ENCODE measurements around the gene CAT. TPM values are rescaled to one million over a fixed set of nuclear protein-coding genes. Genes with fewer than 3 reads are reported as not detected.

CAT gene
- total RNA-seq, 1 donor from 2014 or later, result 51.8 TPM

DNA sequence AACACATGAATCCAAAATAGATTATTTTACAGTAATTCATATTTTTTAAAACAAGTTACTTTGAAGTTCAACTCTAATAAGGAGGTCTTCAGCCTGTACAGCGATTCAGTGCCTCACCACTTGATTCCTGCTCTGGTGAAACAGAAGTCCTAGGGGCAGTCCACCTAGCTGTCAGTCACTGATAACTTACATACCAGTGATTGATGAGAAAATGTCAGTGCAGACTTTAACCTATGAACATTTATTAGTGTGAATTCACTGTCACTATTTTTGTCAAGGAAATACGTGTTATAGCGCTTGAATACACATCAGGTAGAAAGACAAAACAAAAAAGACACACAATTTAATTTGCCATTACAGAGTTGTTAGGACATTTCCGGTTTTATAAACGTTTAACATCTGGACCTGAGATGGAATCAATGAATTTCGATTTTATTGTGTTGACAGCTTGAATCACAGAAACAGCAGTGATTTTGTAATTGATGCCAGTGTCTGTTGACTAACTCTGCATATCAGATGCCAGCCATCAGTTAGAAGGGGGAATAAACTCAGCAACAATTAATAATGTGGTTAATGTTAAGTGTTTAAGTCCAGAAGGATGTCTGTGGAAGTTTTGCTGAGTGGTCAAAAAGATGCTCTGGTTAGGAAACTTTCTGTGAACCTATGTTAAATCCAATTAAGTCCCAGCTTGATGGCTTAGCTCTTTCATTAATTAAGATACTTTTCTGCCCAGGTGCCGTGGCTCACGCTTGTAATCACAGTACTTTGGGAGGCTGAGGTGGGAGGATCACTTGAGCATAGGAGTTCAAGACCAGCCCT is 40.3 kb downstream of the CAT start:
- Mint-ChIP-seq H3K27me3 (no peaks in the 10 kb centered on the region), H3K4me1 (ENCODE audit: low read depth) (peaks cover 6% of the 10 kb centered on the region), H3K36me3 (ENCODE audit: insufficient read depth) (no peaks in the 10 kb centered on the region), H3K9me3 (ENCODE audit: low read depth) (no peaks in the 10 kb centered on the region), H3K4me3 (ENCODE audit: low read depth) (no peak overlapping the region), H3K27ac (no peak overlapping the region)
- no peak for DNase-seq (ENCODE audit: low spot score, unreplicated experiment)
- TF ChIP-seq, protein P1, sequence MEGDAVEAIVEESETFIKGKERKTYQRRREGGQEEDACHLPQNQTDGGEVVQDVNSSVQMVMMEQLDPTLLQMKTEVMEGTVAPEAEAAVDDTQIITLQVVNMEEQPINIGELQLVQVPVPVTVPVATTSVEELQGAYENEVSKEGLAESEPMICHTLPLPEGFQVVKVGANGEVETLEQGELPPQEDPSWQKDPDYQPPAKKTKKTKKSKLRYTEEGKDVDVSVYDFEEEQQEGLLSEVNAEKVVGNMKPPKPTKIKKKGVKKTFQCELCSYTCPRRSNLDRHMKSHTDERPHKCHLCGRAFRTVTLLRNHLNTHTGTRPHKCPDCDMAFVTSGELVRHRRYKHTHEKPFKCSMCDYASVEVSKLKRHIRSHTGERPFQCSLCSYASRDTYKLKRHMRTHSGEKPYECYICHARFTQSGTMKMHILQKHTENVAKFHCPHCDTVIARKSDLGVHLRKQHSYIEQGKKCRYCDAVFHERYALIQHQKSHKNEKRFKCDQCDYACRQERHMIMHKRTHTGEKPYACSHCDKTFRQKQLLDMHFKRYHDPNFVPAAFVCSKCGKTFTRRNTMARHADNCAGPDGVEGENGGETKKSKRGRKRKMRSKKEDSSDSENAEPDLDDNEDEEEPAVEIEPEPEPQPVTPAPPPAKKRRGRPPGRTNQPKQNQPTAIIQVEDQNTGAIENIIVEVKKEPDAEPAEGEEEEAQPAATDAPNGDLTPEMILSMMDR (IDR thresholded peaks at IDR 0.05; ENCODE audit: unreplicated experiment), result no peak

GRCh38 chr11:34480314-34480713 is 41.6 kb downstream of the CAT start:
- Mint-ChIP-seq H3K9me3 (ENCODE audit: low read depth) (no peaks in the 10 kb centered on the region), H3K27ac (no peak overlapping the region), H3K4me3 (ENCODE audit: low read depth) (no peak overlapping the region), H3K27me3 (no peaks in the 10 kb centered on the region), H3K36me3 (ENCODE audit: insufficient read depth) (no peaks in the 10 kb centered on the region), H3K4me1 (ENCODE audit: low read depth) (peaks cover 6% of the 10 kb centered on the region)
- no peak for DNase-seq (ENCODE audit: low spot score, unreplicated experiment)
- TF ChIP-seq, protein P1 (IDR thresholded peaks at IDR 0.05; ENCODE audit: unreplicated experiment), result no peak

DNA sequence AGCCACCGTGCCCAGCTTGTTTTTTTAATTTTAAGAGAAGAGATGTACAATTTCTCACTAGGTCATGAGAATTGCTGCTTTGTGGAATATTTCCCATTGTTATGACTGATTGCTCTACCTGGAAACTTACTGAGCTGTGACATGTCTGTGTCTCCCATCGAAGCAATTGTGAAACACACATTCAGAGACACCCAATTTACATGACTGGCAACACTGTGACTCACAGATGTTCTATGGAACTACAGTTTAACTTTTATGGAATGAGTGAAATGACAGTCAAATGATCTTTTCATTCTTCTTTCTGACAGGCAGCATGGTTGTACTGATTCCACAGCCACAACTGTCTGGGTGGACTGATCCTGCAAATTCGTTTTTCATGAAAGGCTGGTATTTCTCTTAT is 42.6 kb downstream of the CAT start:
- H3K27me3 Mint-ChIP-seq, result no peaks in the 10 kb centered on the region
- no peaks in the 10 kb centered on the region for H3K9me3 Mint-ChIP-seq (ENCODE audit: low read depth)
- TF ChIP-seq, protein P1 (IDR thresholded peaks at IDR 0.05; ENCODE audit: unreplicated experiment), result no peak
- no peak for DNase-seq (ENCODE audit: low spot score, unreplicated experiment)
- H3K4me1 Mint-ChIP-seq (ENCODE audit: low read depth), result peaks cover 6% of the 10 kb centered on the region
- no peaks in the 10 kb centered on the region for H3K36me3 Mint-ChIP-seq (ENCODE audit: insufficient read depth)
- H3K4me3 Mint-ChIP-seq (ENCODE audit: low read depth), result no peak overlapping the region
- no peak overlapping the region for H3K27ac Mint-ChIP-seq

- no peak overlapping the region for H3K4me3 Mint-ChIP-seq (ENCODE audit: low read depth)
- TF ChIP-seq, protein P1 (IDR thresholded peaks at IDR 0.05; ENCODE audit: unreplicated experiment), result no peak
- no peaks in the 10 kb centered on the region for H3K36me3 Mint-ChIP-seq (ENCODE audit: insufficient read depth)
- no peaks in the 10 kb centered on the region for H3K9me3 Mint-ChIP-seq (ENCODE audit: low read depth)
- no peak overlapping the region for H3K27ac Mint-ChIP-seq
- no peak for DNase-seq (ENCODE audit: low spot score, unreplicated experiment)
- H3K27me3 Mint-ChIP-seq, result no peaks in the 10 kb centered on the region
- peaks cover 6% of the 10 kb centered on the region for H3K4me1 Mint-ChIP-seq (ENCODE audit: low read depth)
These were observed 44.6 kb downstream of the CAT start for GRCh38 chr11:34483106-34483874.

- no peaks in the 10 kb centered on the region for H3K9me3 Mint-ChIP-seq (ENCODE audit: low read depth)
- H3K4me1 Mint-ChIP-seq (ENCODE audit: low read depth), result no peaks in the 10 kb centered on the region
- H3K36me3 Mint-ChIP-seq (ENCODE audit: insufficient read depth), result no peaks in the 10 kb centered on the region
- no peak for DNase-seq (ENCODE audit: low spot score, unreplicated experiment)
- H3K27me3 Mint-ChIP-seq, result no peaks in the 10 kb centered on the region
- TF ChIP-seq, protein P1 (IDR thresholded peaks at IDR 0.05; ENCODE audit: unreplicated experiment), result no peak
- no peak overlapping the region for H3K4me3 Mint-ChIP-seq (ENCODE audit: low read depth)
- H3K27ac Mint-ChIP-seq, result no peak overlapping the region
These were observed 48.7 kb downstream of the CAT start for GRCh38 chr11:34487430-34487829.

Data from progenitor cell of endocrine pancreas (in vitro differentiated cells).